ENCODE results near the gene CD72.
A peak's percentile ranks its signal among the peaks of the same experiment; 100 is the strongest.

CD72 gene, protein sequence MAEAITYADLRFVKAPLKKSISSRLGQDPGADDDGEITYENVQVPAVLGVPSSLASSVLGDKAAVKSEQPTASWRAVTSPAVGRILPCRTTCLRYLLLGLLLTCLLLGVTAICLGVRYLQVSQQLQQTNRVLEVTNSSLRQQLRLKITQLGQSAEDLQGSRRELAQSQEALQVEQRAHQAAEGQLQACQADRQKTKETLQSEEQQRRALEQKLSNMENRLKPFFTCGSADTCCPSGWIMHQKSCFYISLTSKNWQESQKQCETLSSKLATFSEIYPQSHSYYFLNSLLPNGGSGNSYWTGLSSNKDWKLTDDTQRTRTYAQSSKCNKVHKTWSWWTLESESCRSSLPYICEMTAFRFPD

DNA sequence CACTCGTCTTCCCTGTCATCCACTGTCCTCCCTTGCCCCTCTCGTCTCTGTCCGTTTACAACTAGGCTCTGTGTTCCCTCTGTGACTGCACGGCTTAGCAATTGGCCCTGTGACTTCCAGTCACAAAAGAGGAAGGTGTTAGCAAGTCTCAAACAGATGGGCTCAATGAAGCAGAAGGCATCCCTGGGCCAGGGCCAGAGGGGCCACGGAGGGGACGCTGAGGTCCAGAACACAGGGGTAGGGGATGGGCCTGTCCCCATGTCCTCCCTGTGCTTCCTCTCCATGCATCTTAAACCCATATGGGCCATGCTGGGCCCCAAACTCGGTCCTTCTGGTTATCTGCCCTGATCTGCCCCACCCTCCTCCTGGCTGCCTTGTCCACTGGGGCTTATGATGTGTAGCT lies at the start of gene CD72:
CD72 (minus strand) TSS at position 89 of the 403 bp plus-strand sequence. CDS start 110 bp downstream, outside the sequence.
- DNase-seq: no peak

DNA sequence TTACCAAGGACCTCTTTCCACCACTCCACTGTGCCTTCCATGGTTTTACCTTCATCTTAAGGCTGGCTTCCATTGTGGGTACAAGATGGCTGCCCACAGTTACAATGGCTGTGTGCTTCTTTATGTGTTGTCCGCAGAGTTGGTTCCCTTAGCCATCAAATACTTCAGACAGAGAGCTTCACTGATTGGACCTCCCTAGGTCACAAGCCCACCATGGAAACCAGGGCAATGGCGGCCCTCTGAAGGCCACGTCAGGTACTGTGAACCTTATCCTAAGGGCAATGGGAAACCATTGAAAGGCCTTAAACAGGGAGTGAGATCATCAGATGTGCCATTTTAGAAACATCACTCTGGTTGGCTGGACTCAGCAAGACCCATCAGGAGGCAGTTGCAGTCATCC lies 49.7 kb upstream of the CD72 start:
- DNase-seq: no peak

DNA sequence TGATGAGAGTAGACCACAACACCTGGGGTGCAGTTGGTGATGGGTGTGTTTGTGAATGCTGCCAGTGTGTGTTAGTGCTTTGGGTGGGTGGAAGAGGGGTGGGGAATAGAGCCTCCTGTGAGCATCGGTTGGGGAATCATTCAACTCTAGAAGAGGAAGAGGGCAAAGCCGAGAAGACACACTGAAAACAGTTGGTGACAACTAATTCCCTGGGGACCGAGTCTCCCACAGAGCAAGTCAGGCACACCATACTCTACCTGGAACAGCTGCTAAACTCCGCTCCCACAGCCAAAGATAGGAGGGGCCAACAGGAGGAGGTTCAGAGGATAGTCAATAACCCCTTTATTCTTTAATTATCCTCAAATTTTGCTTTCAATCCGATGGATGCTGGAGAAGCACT lies 48.3 kb upstream of the CD72 start:
- DNase-seq: no peak

DNA sequence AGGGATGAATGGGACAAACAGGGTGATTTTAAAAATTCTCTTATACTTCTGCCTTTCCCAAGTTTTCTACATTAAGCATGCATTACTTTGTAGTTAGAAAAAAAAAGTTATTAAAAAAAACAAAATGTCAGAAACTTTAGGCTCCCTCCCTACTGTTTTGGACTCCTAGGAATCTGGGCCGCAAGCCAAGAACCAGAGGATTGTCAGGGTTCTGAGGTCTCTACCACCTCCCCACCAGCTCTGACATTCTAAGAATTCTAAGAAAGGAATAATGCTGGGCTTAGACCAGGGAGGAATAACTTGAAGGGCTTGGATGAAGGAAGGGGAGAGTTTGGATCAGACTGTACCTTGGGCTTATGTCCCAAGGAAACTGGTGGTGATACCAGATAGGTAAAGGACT lies 47.8 kb upstream of the CD72 start:
- DNase-seq: no peak

DNA sequence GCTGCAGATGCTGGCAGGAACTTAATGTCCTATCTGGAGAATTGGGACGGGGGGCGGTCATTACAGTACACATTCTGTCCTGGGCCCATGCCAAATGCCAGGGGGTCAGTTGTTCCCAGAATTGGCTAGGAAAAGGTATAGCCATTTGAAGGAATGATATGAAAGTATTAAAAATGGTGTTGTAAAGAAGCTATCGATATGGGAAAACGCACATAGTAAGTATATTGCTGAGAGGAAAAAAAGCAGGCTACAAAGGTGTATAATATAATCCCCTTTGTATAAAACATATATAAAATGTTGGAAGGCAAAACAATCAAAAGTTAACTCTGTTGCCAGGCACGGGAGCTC lies 47.2 kb upstream of the CD72 start:
- no peak for DNase-seq

DNA sequence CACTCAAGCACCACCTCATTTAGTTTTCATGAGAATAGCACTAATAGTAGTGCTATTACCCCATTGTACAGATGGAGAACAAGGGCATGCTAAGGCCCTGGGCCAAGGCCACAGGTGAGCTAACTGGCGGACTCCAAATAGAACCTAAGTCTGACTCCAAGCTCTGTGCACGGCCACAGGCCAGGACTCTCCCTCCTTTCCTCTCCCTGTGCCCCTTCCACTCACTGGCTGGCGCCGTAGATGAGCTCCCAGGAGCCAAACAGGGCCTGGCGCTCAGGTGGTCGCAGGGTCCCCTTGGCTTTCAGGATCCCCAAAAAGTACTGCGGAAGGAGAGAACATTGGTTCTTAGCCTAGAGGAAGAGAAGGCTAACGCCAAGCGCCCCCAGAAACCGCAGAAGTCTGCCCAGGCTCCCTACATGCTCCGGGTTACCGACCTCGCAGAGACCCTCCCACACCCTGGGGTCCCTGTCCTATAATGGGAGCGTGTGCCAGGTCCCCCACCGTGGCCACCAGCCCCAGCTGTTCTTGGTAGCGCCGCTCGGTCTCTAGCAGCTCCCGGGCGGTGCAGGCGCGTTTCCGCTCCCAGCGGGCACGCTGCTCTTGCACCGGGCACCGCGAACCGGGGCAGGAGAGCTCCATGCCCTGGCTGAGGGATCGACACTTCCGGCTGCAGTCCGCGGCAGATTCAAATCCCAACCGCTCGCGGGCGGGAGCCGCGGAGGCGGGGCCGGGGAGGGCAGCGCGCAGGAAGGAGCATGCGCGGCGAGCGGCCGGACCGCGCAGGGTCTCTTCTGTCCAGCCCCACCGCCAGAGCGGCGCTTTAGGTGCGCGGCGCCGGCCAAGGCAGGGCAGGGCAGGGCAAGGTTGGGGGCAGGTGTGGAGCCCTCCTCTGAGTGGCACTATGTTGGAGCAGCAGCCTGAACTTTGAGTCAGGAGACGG lies 46.6 kb upstream of the CD72 start, which contains the start of gene ARHGEF39:
ARHGEF39 (minus strand) TSS at position 665 of the 940 bp plus-strand sequence; CDS start at position 639, 26 bp downstream.
- DNase-seq: peak; percentile 91

DNA sequence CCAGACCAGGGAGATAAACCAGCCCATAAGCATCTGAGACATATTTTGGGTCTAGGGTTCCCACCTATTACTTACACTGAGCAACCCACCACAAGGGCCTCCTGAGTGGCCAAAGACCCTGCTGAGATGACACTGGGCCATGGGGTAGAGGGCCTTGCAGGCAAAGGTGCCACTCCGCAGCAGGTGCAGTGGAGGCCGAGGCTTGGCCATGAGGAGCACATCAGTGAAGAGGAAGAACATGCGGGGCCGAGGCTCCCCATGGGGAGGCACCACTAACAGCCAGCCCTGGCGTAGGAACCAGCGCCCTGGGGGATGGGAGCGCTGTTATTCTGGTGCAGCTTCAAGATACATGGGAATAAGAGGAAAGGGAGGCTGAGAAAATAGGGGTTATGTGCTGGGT lies 44.2 kb upstream of the CD72 start:
- DNase-seq: no peak

DNA sequence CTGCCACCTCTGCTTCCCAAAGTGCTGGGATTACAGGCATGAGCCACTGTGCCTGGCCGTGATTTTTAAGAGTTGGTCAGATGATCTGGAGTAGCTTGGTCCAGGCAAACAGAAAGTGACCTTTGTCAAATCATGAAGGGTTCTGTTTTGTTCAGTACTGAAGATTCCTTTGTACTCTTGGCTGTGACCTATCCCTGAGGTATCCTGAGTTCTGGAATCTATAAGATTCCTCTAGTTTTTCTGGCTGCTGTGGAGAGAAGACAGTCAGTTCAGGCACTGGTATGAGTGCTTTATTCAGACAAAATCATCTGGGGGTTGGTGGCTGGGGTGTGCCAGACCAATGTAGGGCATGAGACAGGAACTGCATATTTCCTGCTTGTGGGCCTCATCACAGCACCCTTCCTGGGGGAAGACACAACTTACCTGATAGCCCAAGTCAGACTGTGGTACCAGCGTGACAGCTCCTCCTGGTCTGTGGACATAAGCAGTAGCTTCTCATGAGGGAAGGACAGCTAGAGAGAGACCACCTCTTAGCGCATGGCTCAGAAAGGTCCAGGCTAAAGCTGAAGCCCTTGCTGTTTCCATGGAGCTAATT lies 43.6 kb upstream of the CD72 start:
- peak; percentile 78 for DNase-seq

DNA sequence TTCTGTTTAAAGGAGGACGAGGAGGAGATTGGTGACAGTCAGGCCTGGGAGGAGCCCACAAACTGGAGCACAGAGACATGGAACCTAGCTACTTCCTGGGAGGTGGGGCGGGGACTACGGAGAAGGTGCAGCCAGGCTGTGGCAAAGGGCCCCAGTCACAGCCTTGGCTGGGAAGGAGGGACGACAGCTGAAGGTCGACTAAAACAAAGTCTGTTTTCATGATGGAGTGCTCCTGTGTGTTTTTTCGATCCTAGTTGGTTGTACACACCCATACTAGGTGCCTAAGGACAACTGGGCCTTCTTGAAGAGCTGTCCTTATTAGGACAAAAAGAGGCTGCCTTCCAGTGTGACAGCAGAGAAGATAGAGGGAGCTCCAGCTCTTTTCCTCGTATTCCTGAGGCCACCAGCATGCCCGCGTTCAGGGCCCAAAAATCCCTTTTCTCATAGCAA lies 42.8 kb upstream of the CD72 start:
- DNase-seq: no peak

DNA sequence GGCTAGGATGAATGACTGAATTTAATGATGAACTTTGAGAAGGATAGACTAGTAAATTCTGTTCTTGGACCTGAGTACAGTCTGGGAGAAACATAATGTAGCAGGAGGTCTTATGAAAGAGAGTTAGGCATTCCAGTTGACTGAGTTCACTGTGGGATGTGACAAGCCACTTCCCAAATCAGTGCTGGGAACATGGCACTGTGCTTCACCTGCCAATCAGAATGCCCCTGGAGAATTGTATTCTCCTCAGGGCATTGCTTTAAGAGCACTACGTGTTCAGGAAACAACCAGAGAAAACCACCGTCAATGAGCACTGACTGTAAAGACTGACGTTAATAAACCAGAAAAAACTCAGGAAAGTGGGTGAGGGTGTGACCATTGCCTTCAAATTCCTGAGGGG lies 41.1 kb upstream of the CD72 start:
- DNase-seq: no peak

DNA sequence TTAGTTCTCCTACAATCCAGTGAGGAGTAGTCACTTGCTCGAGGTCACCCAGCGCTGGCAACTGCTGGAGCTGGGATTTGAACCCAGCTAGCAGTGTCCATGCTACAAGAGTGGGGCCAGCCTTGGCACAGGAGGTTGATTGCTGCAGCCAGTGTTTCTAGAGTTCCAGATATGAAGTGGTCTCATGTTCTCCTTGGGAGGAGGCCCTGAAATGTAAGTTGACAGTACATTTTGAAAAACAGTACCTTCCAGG lies 40.7 kb upstream of the CD72 start:
- DNase-seq: no peak

DNA sequence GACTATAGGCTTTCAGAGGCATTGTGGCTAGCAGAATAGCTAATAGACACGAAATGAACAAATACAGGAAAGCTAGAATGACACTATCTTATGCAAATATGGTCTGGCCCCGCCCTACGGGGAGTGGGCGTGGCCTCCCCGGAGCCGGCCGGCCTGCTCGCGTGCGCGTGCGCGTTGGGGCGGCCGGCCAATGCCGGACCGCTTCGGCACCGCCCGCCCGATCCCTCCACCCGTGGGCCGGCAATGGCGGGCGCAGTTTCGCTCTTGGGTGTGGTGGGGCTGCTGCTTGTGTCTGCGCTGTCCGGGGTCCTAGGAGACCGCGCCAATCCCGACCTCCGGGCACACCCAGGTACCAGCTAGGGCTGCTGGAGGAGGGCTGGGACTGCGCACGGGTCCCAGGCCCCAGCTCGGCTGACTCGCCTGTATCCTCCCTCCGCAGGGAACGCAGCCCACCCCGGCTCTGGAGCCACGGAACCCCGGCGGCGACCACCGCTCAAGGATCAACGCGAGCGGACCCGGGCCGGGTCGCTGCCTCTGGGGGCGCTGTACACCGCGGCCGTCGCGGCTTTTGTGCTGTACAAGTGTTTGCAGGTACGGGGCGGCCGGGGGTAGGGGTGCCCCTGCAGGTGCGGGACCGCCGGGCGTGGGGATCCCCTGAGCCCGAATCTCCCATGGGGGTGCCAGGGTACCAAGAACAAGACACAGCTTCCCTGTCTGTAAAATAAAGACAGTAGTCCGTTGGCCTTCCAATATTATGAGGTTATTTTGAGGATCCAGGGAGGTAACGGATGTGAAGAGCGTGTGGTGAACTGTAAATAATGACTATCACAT lies 40.1 kb upstream of the CD72 start, which contains the start of gene CCDC107:
CCDC107 (plus strand) TSS at position 156 of the 831 bp plus-strand sequence; CDS start at position 244, 88 bp downstream.
- peak; percentile 94 for DNase-seq

DNA sequence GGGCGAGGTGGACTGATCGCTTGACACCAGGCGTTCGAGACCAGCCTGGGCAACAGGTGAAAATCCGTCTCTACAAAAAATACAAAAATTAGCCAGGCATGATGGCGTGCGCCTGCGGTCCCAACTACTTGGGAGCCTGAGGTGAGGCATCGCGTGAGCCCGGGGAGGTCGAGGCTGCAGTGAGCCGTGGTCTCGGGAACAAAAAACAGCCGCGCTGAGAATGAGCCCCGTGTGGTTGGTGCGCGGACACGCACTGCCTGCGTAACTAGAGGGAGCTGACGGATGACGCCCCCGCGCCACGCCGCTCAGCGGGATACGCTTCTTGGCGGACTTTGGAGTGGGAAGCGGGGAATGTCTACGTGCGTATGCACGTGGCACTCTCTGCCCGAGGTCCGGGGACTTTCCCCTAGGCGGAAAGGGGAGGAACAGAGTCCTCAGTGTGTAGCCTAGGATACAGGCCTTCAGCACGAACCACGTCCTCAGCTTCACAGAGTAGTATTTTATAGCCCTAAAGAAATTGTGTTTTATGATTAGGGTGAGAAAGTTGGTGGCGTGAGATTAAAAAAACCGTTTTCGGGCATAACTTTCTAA lies 39.4 kb upstream of the CD72 start, which contains the start of gene RMRP:
RMRP (minus strand) TSS at position 474 of the 591 bp plus-strand sequence.
- DNase-seq: peak; percentile 97

DNA sequence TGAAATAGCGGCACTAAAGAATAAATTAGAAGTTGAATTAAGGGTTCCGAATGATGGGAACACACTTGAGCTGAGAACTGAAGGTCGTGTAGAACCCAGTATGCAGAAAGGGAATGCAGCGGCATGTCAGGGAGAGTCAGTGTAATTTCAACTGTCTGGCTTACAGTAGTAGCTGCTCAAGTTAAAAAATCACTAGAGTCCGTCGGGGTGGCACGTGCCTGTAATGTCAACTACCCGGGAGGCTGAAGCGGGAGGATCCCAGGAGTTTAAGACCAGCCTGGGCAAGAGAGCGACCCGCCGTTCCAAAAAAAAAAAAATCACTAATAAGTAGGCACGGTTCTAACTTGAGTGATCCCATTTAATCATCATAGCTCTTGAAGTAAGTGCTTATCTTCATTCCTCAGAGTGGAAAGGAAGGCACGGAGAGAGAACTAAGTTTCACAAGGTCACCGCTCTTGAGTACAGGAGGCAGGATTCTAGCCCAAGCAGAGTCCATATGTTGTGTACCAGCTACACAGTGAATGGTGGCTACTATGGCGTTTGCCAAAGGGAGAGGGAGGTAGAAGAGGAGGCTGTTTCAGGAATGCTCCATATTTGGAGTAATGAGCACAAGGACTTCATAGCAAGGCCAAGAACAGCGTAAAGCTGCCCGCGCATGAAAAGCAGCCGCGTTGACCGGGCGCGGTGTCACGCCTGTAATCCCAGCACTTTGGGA lies 38.8 kb upstream of the CD72 start:
- DNase-seq: peak; percentile 61

DNA sequence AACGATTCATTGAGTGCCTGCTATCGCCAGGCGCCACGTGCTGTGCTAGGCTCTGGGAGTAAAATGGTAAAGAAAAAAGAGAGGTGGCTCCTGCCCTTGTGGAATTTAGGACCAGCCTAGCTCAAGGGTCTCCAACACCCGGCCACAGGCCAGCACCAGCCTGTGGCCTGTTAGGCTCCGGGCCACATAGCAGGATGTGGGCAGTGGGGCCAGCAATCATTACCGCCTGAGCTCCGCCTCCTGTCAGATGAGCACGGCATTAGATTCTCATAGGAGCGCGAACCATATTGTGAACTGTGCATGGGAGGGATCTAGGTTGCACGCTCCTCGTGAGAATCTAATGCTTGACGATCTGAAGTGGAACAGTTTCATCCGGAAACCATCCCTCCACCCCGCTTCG lies 38.1 kb upstream of the CD72 start:
- DNase-seq: peak; percentile 64

DNA sequence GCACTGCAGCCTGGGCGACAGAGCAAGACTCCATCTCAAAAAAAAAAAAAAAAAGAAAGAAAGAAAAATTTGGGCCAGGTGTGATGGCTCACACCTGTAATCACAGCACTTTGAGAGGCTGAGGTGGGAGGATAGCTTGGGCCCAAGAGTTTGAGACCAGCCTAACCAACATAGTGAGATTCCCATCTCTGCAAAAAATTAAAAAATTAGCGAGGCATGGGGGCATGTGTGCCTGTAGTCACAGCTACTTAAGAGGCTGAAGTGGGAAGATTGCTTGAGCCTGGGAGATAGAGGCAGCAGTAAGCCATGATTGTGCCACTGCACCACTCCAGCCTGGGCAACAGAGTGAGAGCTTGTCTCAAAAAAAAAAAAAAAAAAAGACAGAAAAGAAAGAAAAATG lies 35.4 kb upstream of the CD72 start:
- DNase-seq: peak; percentile 44

DNA sequence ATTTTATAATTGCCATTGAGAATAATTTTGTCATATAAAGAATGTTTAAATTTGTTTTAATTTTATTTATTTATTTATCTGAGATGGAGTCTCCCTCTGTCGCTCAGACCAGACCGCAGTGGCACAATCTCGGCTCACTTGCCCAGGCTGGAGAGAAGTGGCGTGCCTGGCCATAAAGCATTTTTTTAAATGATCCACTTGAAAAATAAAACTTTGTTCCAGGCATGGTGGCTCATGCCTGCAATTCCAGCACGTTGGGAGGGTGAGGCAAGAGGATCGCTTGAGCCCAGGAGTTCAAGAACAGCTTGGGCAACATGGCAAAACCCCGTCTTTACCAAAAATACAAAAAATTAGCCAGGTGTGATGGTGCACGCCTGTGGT lies 34.6 kb upstream of the CD72 start:
- peak; percentile 42 for DNase-seq

DNA sequence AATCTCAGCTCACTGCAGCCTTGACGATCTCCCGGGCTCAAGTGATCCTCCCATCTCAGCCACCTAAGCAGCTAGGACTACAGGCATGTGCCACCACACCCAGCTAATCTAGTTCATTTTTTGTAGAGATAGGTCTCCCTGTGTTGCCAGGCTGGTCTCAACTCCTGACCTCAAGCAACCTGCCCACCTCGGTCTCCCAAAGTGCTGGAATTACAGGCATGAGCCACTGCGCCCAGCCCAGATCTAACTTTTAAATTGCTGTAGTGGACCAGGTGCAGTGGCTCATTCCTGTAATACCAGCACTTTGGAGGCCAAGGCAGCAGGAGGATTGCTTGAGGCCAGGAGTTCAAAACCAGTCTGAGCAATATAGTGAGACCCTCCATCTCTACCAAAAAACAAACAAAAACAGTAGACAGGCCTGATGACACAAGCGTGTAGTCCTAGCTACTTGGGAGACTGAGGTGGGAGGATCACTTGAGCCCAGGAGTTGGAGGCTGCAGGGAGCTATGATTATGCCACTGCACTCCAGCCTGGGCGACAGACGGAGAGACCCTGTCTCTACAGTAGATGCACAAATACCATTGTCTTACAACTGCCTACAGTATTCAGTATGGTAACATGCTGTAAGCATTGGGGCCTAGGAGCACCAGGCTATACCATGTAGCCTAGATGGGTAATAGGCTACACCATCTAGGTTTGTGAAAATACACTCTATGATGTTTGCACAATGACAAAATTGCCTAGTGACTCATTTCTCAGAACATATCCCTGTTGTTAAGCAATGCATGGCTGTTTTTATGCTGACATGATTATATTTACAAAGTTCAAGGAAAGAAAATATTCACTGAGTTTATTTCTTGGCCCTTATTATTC lies 34.0 kb upstream of the CD72 start:
- peak; percentile 60 for DNase-seq

DNA sequence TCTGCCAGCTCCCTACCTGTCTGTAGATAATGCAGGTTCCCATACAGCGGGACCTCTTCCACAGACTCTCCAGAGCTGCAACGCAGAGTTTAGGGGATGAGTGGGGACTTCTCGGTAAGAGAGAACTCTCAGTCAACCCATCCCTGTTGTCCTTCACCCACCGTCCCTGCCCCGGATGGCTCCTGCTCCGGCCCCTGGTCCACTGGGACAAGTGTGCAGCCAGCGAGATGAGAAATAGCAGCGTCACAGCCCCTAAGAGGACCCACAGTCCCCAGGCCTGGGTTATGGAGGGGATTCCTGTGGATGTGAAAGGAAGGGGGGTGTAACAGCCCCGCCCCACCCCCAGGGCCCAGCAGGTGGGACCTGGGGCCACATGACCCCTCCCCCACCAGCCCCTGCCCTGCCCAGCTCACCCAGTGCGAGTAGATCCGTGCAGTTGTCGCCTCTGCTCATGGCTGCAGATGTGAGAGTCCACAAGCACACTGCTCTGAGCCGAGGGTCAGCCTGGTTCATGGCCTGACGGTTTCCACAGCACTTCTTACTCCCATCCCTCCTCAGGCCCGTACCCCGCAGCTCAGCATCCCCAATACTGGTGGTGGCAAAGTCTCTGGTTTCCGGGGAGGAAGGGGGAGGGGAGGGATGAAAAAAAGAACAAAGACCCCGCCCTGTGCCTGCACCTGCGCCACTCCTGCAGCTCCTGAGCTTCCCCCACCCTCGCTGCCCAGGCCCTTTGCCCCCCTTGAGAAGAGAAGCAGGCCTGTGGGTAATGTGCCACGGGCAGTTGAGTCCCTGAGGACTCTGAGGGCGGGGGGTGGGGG lies 32.3 kb upstream of the CD72 start, which contains the start of gene SIT1:
SIT1 (minus strand) TSS at position 591 of the 818 bp plus-strand sequence; CDS start at position 513, 78 bp downstream.
- peak; percentile 70 for DNase-seq
